Activated CD4-positive, alpha-beta memory T cell treated with anti-CD3 and anti-CD28 coated beads for 36 hours (primary cell): ENCODE results near the gene ACYP1. TPM values are rescaled to one million over a fixed set of nuclear protein-coding genes. Genes with fewer than 3 reads are reported as not detected.

Experiments used
- CTCF ChIA-PET: fragments of 350-600 bp; sonication (Branson Sonifier 250); formaldehyde crosslinking; loops from one replicate; lab custom pipeline; 2021; ENCODE audit warnings: antibody characterized with exemption, inconsistent platforms; lab: Charles Lee
- POLR2A ChIA-PET: fragments of 350-600 bp; sonication (Branson Sonifier 250); formaldehyde crosslinking; loops from one replicate; lab custom pipeline; 2021; ENCODE audit warnings: antibody characterized with exemption; lab: Charles Lee
- DNase-seq: peaks from one replicate; pipeline ENCODE4 v3.0.0-alpha.2; 2020
- H3K27ac Mint-ChIP-seq: one replicate; pipeline ENCODE4 v1.8.0; 2021; ENCODE audit warnings: mixed read lengths
- H3K27me3 Mint-ChIP-seq: one replicate; pipeline ENCODE4 v1.8.0; 2021; ENCODE audit warnings: mixed read lengths
- H3K36me3 Mint-ChIP-seq: one replicate; pipeline ENCODE4 v1.8.0; 2021; ENCODE audit warnings: mixed read lengths
- H3K4me1 Mint-ChIP-seq: one replicate; pipeline ENCODE4 v1.8.0; 2021; ENCODE audit warnings: low read depth, mixed read lengths
- H3K4me3 Mint-ChIP-seq: one replicate; pipeline ENCODE4 v1.8.0; 2021; ENCODE audit warnings: mild to moderate bottlenecking, mixed read lengths
- H3K9me3 Mint-ChIP-seq: one replicate; pipeline ENCODE4 v1.8.0; 2021; ENCODE audit warnings: mixed read lengths
- intact Hi-C: fragments of 100-400 bp; cut with micrococcal nuclease; formaldehyde crosslinking; loops from one replicate; pipeline ENCODE4 v1.15.1; 2023
- total RNA-seq, 2 experiments: library from RNA; stranded (reverse); gene quantifications; one replicate each; pipeline ENCODE4 v1.2.3, GENCODE V29; 2021

ACYP1 gene
- total RNA-seq, 2 experiments from 2014 or later, result 41.3 to 45.8 TPM

DNA sequence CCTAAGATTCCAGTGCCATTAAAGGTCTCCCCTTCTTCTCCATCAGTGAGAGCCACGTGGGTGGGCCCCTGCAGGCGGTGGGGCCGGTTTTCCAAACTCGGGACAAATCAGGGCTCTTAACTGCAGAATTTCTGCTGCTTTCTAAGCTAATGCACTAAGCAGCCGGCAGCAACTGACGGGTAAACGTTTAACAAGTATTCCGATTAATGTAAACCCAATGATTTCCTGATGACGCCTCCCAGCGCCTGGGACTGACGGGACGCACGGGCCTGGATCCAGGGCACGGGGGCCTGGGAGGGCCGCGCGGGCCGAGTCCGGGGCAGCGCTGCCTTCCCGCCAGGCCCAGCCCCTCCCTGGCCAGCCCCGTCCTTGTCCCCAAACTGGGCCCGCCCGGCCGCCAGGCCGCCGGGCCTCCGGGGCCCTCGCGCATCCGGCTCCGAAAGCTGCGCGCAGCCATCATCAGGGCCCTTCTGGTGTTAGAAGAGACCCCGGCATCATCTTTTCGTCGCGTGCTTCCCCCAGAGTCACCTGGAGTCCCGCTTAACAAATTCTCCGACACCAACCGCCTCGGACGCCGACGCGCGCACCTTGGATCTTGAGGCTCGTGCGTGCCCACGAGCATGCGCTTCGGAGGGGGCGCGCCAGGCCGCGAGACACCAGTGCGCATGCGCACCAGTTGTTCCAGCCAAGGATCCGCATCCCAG is 12.8 kb downstream of the ACYP1 start, which contains the start of gene MLH3:
Gene MLH3 (minus strand): TSS at position 616 of the 704 bp plus-strand sequence. CDS start 1,812 bp downstream, outside the sequence.
- Mint-ChIP-seq H3K9me3 (no peaks in the 10 kb centered on the region), H3K27ac (peak within 1 kb of the TSS; percentile 86), H3K36me3 (peaks cover 40% of the 10 kb centered on the region), H3K27me3 (no peaks in the 10 kb centered on the region), H3K4me1 (peaks cover 70% of the 10 kb centered on the region), H3K4me3 (peak within 1 kb of the TSS; percentile 92)
- DNase-seq, result peak; percentile 82
- ChIA-PET POLR2A (no interaction called here), CTCF (interaction anchor here (0.5 to 2.4 kb wide), 4 partner anchors 29 to 288 kb away, joined by 3 to 7 read pairs (median 3); no protein-coding TSS in a partner anchor)
- intact Hi-C loops, result loop anchor here (2.0 kb wide), 1 partner anchor 14 kb away; the partner anchor contains the start of gene ACYP1

DNA sequence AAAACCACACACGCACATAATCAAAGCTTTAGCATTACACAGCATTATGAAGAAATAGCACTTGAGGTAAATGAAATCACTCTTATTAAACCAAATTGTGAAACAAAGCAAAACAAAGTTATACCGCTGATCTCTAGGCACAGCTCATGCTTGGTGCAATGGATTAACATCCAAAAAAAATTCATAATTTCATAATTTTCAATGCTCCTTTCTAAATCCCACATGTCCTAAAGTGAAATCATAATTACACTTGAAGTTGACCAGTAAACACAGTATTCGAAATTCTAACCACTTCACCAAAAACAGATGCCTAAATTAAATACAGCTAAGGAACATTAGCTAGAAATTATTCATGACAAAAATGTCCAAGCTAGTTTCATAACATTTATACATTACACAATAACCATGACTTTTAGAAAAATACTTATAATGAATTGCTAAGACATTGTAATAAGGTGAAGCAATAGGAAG is 14.1 kb downstream of the ACYP1 start:
- Mint-ChIP-seq H3K4me3 (peak overlapping the region; percentile 75), H3K9me3 (no peaks in the 10 kb centered on the region), H3K4me1 (peaks cover 73% of the 10 kb centered on the region), H3K27ac (no peak overlapping the region), H3K36me3 (peaks cover 31% of the 10 kb centered on the region), H3K27me3 (no peaks in the 10 kb centered on the region)
- intact Hi-C loops, result loop anchor here (2.0 kb wide), 1 partner anchor 15 kb away; the partner anchor contains the start of gene ACYP1
- POLR2A ChIA-PET, result no interaction called here
- CTCF ChIA-PET, result interaction anchor here (2.4 kb wide), 1 partner anchor 104 kb away, joined by 7 read pairs; no protein-coding TSS in a partner anchor
- no peak for DNase-seq

DNA sequence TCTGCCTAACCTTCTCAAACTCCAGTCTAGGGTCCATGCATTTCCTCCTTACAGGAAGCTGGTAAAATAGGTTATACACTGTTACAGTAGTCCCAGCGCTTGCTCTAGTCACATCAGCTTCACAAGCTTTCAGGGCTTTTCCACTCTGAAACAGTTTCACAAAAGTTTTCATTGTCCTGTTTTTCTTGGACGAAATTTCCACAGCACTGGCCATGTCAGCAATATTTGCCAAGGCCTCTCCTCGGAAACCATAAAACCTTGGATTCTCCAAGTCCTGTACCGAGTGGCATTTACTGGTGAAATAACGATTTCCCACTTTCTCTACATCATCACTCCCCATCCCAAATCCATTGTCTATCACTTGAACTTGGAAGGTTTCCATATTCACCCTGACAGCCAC is 14.7 kb downstream of the ACYP1 start:
- Mint-ChIP-seq H3K27me3 (no peaks in the 10 kb centered on the region), H3K4me1 (peaks cover 78% of the 10 kb centered on the region), H3K27ac (no peak overlapping the region), H3K9me3 (no peaks in the 10 kb centered on the region), H3K36me3 (peaks cover 30% of the 10 kb centered on the region), H3K4me3 (no peak overlapping the region)
- ChIA-PET POLR2A (interaction anchor here (0.5 kb wide), 1 partner anchor 286 kb away, joined by 4 read pairs; no protein-coding TSS in a partner anchor), CTCF (interaction anchor here (1.5 to 1.7 kb wide), 2 partner anchors 40 to 189 kb away, joined by 6 to 7 read pairs; no protein-coding TSS in a partner anchor)
- intact Hi-C loops, result no loop called here
- DNase-seq, result no peak

DNA sequence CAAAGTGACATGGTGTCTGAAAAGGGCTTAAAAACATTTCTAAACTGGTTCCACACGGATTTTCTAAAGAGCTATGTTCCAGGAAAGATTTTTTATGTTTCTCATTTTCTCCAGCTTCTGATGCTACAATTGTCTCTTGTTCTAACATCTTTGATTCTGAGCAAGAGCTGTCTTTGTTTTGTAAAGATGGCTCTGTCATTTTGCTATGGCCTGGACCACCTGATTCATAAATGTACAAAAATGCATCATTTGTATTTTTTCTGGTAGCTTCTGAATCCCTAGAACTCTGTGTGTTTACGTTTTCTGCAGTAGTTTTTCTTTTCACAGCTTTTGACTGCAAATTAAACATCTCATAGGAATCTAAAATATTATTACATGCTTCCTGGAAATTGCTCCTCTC is 15.7 kb downstream of the ACYP1 start:
- H3K9me3 Mint-ChIP-seq, result no peaks in the 10 kb centered on the region
- CTCF ChIA-PET, result interaction anchor here (0.6 to 1.7 kb wide), 3 partner anchors 41 to 436 kb away, joined by 3 to 7 read pairs (median 6); no protein-coding TSS in a partner anchor
- H3K4me3 Mint-ChIP-seq, result no peak overlapping the region
- H3K4me1 Mint-ChIP-seq, result peaks cover 70% of the 10 kb centered on the region
- POLR2A ChIA-PET, result no interaction called here
- H3K36me3 Mint-ChIP-seq, result peaks cover 24% of the 10 kb centered on the region
- H3K27ac Mint-ChIP-seq, result no peak overlapping the region
- intact Hi-C loops, result no loop called here
- H3K27me3 Mint-ChIP-seq, result no peaks in the 10 kb centered on the region
- no peak for DNase-seq

DNA sequence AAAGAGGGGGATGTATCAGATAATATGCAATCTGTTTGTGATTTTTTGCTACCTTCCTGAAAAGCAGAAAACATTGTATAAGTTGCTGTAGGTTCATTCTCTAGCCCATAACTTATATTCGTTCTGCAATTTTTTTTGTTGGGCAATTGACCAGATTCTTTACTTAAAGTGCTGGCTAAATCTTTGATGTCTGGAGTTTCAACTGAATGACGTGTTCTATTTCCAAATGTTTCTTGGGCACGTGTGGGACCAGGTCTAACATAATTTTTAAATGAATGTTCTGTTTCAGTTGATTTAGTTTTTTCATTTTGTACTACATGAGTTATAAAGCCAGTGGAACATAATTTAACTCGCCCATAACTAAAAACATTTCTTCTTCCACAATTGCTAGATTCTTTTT is 16.3 kb downstream of the ACYP1 start:
- Mint-ChIP-seq H3K4me3 (no peak overlapping the region), H3K36me3 (peaks cover 24% of the 10 kb centered on the region), H3K4me1 (peaks cover 64% of the 10 kb centered on the region), H3K9me3 (no peaks in the 10 kb centered on the region), H3K27me3 (no peaks in the 10 kb centered on the region), H3K27ac (no peak overlapping the region)
- intact Hi-C loops, result loop anchor here (1.0 to 2.0 kb wide), 2 partner anchors 45 to 206 kb away; partner anchors contain the start of gene EIF2B2
- DNase-seq, result no peak
- ChIA-PET CTCF (interaction anchor here (1.5 to 1.7 kb wide), 2 partner anchors 42 to 187 kb away, joined by 6 to 7 read pairs; no protein-coding TSS in a partner anchor), POLR2A (interaction anchor here (0.7 kb wide), 1 partner anchor 34 kb away, joined by 4 read pairs; no protein-coding TSS in a partner anchor)

DNA sequence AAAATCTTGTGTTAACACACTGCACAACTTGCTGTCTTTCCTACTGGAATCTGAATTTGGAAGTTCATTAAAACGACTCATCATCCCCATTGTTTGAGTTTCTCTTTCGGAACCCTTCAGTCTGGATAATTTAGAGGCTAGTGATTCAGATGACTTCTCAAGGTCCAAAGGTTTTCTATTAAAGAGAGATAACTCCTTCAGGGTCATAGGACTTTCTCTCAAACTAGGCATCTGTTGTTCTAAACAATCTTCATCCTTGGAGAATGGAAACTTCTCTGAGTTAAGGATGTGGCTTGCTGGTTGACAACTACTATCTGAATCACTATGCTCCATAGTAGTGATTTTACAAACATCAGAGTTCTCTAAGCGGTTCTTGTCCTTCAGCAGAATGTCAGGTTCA is 16.9 kb downstream of the ACYP1 start:
- Mint-ChIP-seq H3K9me3 (no peaks in the 10 kb centered on the region), H3K4me3 (no peak overlapping the region), H3K4me1 (peaks cover 64% of the 10 kb centered on the region), H3K27me3 (no peaks in the 10 kb centered on the region), H3K36me3 (peaks cover 24% of the 10 kb centered on the region), H3K27ac (no peak overlapping the region)
- DNase-seq, result no peak
- CTCF ChIA-PET, result interaction anchor here (1.4 kb wide), 1 partner anchor 41 kb away, joined by 3 read pairs; no protein-coding TSS in a partner anchor
- POLR2A ChIA-PET, result interaction anchor here (0.7 kb wide), 1 partner anchor 34 kb away, joined by 4 read pairs; no protein-coding TSS in a partner anchor
- intact Hi-C loops, result loop anchor here (1.0 to 2.0 kb wide), 2 partner anchors 44 to 206 kb away; partner anchors contain the start of gene EIF2B2

DNA sequence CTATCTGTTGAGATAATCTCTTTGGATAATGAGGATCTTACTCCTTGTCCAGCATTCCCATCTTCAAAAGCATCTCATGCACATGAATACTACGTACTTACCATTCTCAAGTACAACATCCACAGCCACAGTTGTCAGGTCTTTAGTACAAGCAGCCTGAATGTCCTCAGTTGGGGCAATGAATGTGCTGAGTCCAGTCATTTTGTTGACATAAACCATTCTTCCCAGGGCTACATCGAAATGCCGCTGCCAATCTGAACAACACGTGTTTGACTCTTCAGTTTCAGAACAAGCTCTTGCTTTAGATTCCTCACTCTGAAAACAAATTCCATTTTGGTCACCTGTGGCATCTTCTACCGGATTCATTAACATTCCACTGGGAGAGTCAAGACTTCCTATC is 17.5 kb downstream of the ACYP1 start:
- POLR2A ChIA-PET, result no interaction called here
- intact Hi-C loops, result loop anchor here (2.0 kb wide), 1 partner anchor 43 kb away; the partner anchor contains the start of gene EIF2B2
- Mint-ChIP-seq H3K4me1 (peaks cover 60% of the 10 kb centered on the region), H3K9me3 (no peaks in the 10 kb centered on the region), H3K27me3 (no peaks in the 10 kb centered on the region), H3K4me3 (no peak overlapping the region), H3K36me3 (peaks cover 21% of the 10 kb centered on the region), H3K27ac (no peak overlapping the region)
- CTCF ChIA-PET, result interaction anchor here (1.4 kb wide), 2 partner anchors 17 to 42 kb away, joined by 3 read pairs; no protein-coding TSS in a partner anchor
- no peak for DNase-seq

DNA sequence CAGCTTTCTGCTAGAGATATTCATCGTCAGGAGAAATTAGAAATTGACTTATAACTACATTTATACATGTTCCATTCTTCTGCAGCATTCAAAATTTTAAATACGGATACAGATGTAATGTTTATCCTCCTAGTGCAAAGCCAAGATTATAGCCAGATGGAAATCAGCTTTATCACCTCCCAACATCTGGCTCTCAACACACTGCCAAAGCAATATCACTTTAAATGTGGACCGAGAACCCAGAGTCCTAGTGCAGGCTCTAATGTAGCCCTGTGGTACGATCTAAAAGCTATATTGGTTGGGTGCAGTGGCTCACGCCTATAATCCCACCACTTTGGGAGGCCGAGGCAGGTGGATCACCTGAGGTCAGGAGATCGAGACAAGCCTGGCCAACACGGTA is 19.1 kb downstream of the ACYP1 start:
- Mint-ChIP-seq H3K27me3 (no peaks in the 10 kb centered on the region), H3K9me3 (no peaks in the 10 kb centered on the region), H3K4me3 (no peak overlapping the region), H3K36me3 (peaks cover 21% of the 10 kb centered on the region), H3K27ac (no peak overlapping the region), H3K4me1 (peaks cover 49% of the 10 kb centered on the region)
- POLR2A ChIA-PET, result interaction anchor here (1.7 kb wide), 1 partner anchor 19 kb away, joined by 4 read pairs; the partner anchor contains the start of gene ACYP1
- intact Hi-C loops, result no loop called here
- CTCF ChIA-PET, result interaction anchor here (0.7 to 1.3 kb wide), 2 partner anchors 22 to 259 kb away, joined by 3 to 5 read pairs; no protein-coding TSS in a partner anchor
- no peak for DNase-seq

DNA sequence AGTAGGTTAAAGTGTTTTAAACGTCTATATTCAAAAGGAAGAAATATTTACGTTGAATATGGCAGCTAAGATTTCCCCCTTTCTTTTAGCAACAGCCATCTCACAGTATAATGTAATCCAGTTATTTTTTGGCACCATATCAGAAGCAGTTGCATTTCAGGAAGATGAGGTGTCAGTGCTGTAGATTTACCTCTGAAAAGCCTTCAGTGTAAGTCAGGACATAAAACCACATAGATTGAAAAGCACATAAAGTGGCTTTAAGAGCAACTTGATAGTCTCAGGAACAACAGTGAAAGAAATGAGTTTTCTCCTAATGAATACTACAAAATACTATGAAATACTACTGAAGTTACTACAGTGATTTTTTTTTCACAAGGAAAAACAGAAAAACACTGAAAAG is 19.5 kb downstream of the ACYP1 start:
- Mint-ChIP-seq H3K27ac (no peak overlapping the region), H3K9me3 (no peaks in the 10 kb centered on the region), H3K4me3 (no peak overlapping the region), H3K4me1 (peaks cover 46% of the 10 kb centered on the region), H3K27me3 (no peaks in the 10 kb centered on the region), H3K36me3 (peaks cover 17% of the 10 kb centered on the region)
- DNase-seq, result no peak
- intact Hi-C loops, result no loop called here
- CTCF ChIA-PET, result interaction anchor here (0.7 kb wide), 1 partner anchor 260 kb away, joined by 5 read pairs; no protein-coding TSS in a partner anchor
- POLR2A ChIA-PET, result interaction anchor here (1.7 kb wide), 1 partner anchor 20 kb away, joined by 4 read pairs; the partner anchor contains the start of gene ACYP1

DNA sequence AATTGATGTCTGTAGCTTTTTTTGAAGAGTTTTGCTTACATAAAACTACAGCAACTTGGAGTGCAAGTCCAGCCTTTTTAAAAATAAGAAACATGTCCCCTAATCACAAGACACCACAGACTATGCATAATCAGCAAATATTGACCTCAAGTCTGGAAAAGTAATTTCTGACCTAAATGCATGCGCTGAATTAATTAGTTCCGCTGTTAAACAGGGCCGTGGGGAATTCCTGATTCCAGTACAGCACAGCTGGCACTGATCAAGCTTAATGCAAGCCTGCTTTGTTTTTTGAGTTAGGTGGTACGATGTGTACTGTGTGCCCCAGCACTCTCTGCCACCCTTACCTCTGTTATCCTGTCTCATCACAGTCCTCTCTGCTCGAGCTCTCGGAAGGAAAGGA is 21.8 kb downstream of the ACYP1 start:
- H3K36me3 Mint-ChIP-seq, result peaks cover 15% of the 10 kb centered on the region
- peaks cover 26% of the 10 kb centered on the region for H3K4me1 Mint-ChIP-seq
- CTCF ChIA-PET, result interaction anchor here (1.4 kb wide), 1 partner anchor 46 kb away, joined by 3 read pairs; no protein-coding TSS in a partner anchor
- POLR2A ChIA-PET, result no interaction called here
- no peaks in the 10 kb centered on the region for H3K27me3 Mint-ChIP-seq
- no peaks in the 10 kb centered on the region for H3K9me3 Mint-ChIP-seq
- no peak for DNase-seq
- H3K4me3 Mint-ChIP-seq, result no peak overlapping the region
- H3K27ac Mint-ChIP-seq, result no peak overlapping the region
- intact Hi-C loops, result no loop called here

DNA sequence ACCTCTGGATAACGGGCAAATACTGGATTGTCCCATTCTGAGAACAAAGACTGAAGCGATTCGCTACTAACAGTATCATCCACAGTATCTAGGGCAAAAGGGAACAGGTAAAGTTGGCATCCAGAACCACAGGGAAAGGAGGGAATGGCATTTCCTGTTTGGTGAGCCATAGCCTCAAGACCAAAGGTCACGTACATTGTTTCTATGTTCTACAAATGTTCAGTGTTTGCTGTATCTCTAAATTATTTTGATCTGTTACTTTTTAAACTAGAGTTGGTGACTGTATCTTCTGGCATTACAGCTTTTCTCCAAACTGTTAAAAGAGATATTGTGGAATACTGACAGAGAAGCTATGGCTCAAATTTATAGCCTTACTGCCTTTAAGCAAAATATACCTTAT is 22.2 kb downstream of the ACYP1 start:
- Mint-ChIP-seq H3K27me3 (no peaks in the 10 kb centered on the region), H3K36me3 (peaks cover 15% of the 10 kb centered on the region), H3K9me3 (no peaks in the 10 kb centered on the region), H3K4me1 (peaks cover 22% of the 10 kb centered on the region), H3K27ac (no peak overlapping the region), H3K4me3 (no peak overlapping the region)
- DNase-seq, result no peak
- intact Hi-C loops, result no loop called here
- ChIA-PET POLR2A (no interaction called here), CTCF (interaction anchor here (1.4 kb wide), 1 partner anchor 47 kb away, joined by 3 read pairs; no protein-coding TSS in a partner anchor)
